Keratinocyte (primary cell): ENCODE data around the gene VOPP1. TPM values are rescaled to one million over a fixed set of nuclear protein-coding genes. Genes with fewer than 3 reads are reported as not detected.

ENCODE experiments used
- DNase-seq: peaks from one replicate; pipeline ENCODE4 v3.0.0-alpha.2; 2011; ENCODE audit warnings: low read depth, missing footprints, low spot score
- FAIRE-seq: peaks from 2 replicates; lab custom pipeline; 2011; peaks lifted over from hg19 to GRCh38; lab: Jason Lieb, UNC
- H2AFZ ChIP-seq: 2 replicates; pipeline ENCODE4 v1.6.0; 2012; ENCODE audit warnings: low read length, control low read depth, inconsistent platforms; ENCODE audit not compliant: control insufficient read depth
- H3K27ac ChIP-seq: 2 replicates; pipeline ENCODE4 v1.5.1; 2011; ENCODE audit warnings: low read length; ENCODE audit not compliant: control insufficient read depth, insufficient read depth
- H3K27me3 ChIP-seq: 3 replicates; pipeline ENCODE4 v1.6.0; 2011; ENCODE audit warnings: low read length; ENCODE audit not compliant: control insufficient read depth, insufficient read depth; ENCODE audit errors: extremely low read depth
- H3K36me3 ChIP-seq, 2 experiments: 2 replicates in 1 of 2; 3 replicates in 1 of 2; pipeline ENCODE4 v1.5.1; 2011; ENCODE audit warnings: low read length in 2 of 2, mild to moderate bottlenecking in 1 of 2; ENCODE audit not compliant: control insufficient read depth in 2 of 2, insufficient read depth in 2 of 2; ENCODE audit errors: extremely low read depth in 1 of 2
- H3K4me1 ChIP-seq: 3 replicates; pipeline ENCODE4 v1.5.1; 2011; ENCODE audit warnings: low read length; ENCODE audit not compliant: control insufficient read depth, insufficient read depth; ENCODE audit errors: extremely low read depth
- H3K4me2 ChIP-seq: 3 replicates; pipeline ENCODE4 v1.6.0; 2011; ENCODE audit warnings: low read depth, low read length; ENCODE audit not compliant: control insufficient read depth, insufficient read depth; ENCODE audit errors: extremely low read depth
- H3K4me3 ChIP-seq, 3 experiments: fragments of 200-600 bp in 1 of 3; sonication (generic) in 1 of 3; 2 replicates in 2 of 3; 3 replicates in 1 of 3; pipeline ENCODE4 v1.5.1; 2011 to 2016; ENCODE audit warnings: low read length in 3 of 3, mild to moderate bottlenecking in 3 of 3, control low read depth in 2 of 3, inconsistent platforms in 1 of 3, low read depth in 1 of 3, mixed read lengths in 1 of 3, mixed run types in 1 of 3, moderate library complexity in 1 of 3; ENCODE audit not compliant: control insufficient read depth in 2 of 3, insufficient read depth in 2 of 3; ENCODE audit errors: extremely low read depth in 1 of 3
- H3K79me2 ChIP-seq: 2 replicates; pipeline ENCODE4 v1.6.0; 2012; ENCODE audit warnings: low read length; ENCODE audit not compliant: control insufficient read depth, insufficient read depth
- H3K9ac ChIP-seq: 3 replicates; pipeline ENCODE4 v1.6.0; 2011; ENCODE audit warnings: low read length; ENCODE audit not compliant: control insufficient read depth, insufficient read depth; ENCODE audit errors: extremely low read depth
- H3K9me1 ChIP-seq: 3 replicates; pipeline ENCODE4 v1.6.0; 2011; ENCODE audit warnings: low read length; ENCODE audit not compliant: control insufficient read depth, insufficient read depth; ENCODE audit errors: extremely low read depth
- H3K9me3 ChIP-seq: 2 replicates; pipeline ENCODE4 v1.5.1; 2012; ENCODE audit warnings: low read depth, low read length; ENCODE audit not compliant: control insufficient read depth
- H4K20me1 ChIP-seq: 3 replicates; pipeline ENCODE4 v1.6.0; 2011; ENCODE audit warnings: low read length; ENCODE audit not compliant: control insufficient read depth, insufficient read depth; ENCODE audit errors: extremely low read depth
- CTCF ChIP-seq, 3 experiments: IDR thresholded peaks in 1 of 3; conservative IDR thresholded peaks in 1 of 3; optimal IDR thresholded peaks in 1 of 3; 2 replicates in 2 of 3; 3 replicates in 1 of 3; pipeline versions ENCODE3 to v1.5.1; 2011; ENCODE audit warnings: low read length in 3 of 3, mild to moderate bottlenecking in 3 of 3, moderate library complexity in 2 of 3, control low read depth in 1 of 3, inconsistent platforms in 1 of 3; ENCODE audit not compliant: insufficient read depth in 2 of 3; ENCODE audit errors: extremely low read depth in 1 of 3
- EZH2 ChIP-seq: IDR thresholded peaks from one replicate; pipeline ENCODE4 v1.6.1; 2012; ENCODE audit warnings: inconsistent platforms, mild to moderate bottlenecking, low read length, moderate library complexity
- dilution Hi-C: fragments of 300-500 bp; cut with MboI; formaldehyde crosslinking; loops from one replicate; pipeline ENCODE4 v1.7.0; 2020; ENCODE audit warnings: low sequenced_read_pairs; ENCODE audit not compliant: extremely low pct_ligation_motif_present
- polyA plus RNA-seq, 5 experiments: library from polyadenylated mRNA; depleted of rRNA in 3 of 5; stranded (reverse) in 3 of 5; stranded (forward) in 1 of 5; unstranded in 1 of 5; fragments of >200 nt; gene quantifications; 1 replicate in 1 of 5; 2 replicates in 3 of 5; 3 replicates in 1 of 5; pipeline versions ENCODE4 v1.2.1 to v1.2.3, GENCODE V29; 2011 to 2012; ENCODE audit warnings: missing spikeins in 2 of 5, low read depth in 1 of 5, low replicate concordance in 1 of 5

Gene VOPP1
- polyA plus RNA-seq, 1 donor (not counting 4 experiments of a cell fraction or from before 2014, with no cell fraction given): 49.2 TPM

GRCh38 chr7:55558962-55559920, 13.1 kb downstream of the VOPP1 start:
- H4K20me1 ChIP-seq: peaks cover 10% of the 10 kb centered on the region
- H3K4me3 ChIP-seq: no peak overlapping the region
- no peaks in the 10 kb centered on the region for H3K9me1 ChIP-seq
- no peaks in the 10 kb centered on the region for H3K9me3 ChIP-seq
- no peak overlapping the region for H3K9ac ChIP-seq
- peaks cover 0 to 2% of the 10 kb centered on the region in 2 experiments for H3K36me3 ChIP-seq
- dilution Hi-C loops: no loop called here
- no peak overlapping the region for H3K4me2 ChIP-seq
- H3K27ac ChIP-seq: no peak overlapping the region
- H3K4me1 ChIP-seq: peaks cover 7% of the 10 kb centered on the region
- H3K79me2 ChIP-seq: peaks cover 95% of the 10 kb centered on the region
- FAIRE-seq (no peak), DNase-seq (no peak)
- no peaks in the 10 kb centered on the region for H3K27me3 ChIP-seq
- H2AFZ ChIP-seq: no peak overlapping the region
- TF ChIP-seq CTCF (optimal IDR thresholded peaks at IDR 0.05 in 1 of 3, IDR thresholded peaks at IDR 0.05 in 1 of 3, conservative IDR thresholded peaks at IDR 0.05 in 1 of 3; ENCODE audit: extremely low read depth in 1 of 3, insufficient read depth in 2 of 3, low read length in 3 of 3) (no peak), EZH2 (no peak)

GRCh38 chr7:55557666-55558188, 14.6 kb downstream of the VOPP1 start:
- dilution Hi-C loops: no loop called here
- no peak overlapping the region for H3K4me2 ChIP-seq
- H3K27ac ChIP-seq: no peak overlapping the region
- H3K27me3 ChIP-seq: no peaks in the 10 kb centered on the region
- peaks cover 5% of the 10 kb centered on the region for H3K4me1 ChIP-seq
- H4K20me1 ChIP-seq: peaks cover 8% of the 10 kb centered on the region
- H3K4me3 ChIP-seq: no peak overlapping the region
- H3K9ac ChIP-seq: no peak overlapping the region
- no peak for TF ChIP-seq EZH2
- no peak for TF ChIP-seq CTCF (optimal IDR thresholded peaks at IDR 0.05 in 1 of 3, IDR thresholded peaks at IDR 0.05 in 1 of 3, conservative IDR thresholded peaks at IDR 0.05 in 1 of 3; ENCODE audit: extremely low read depth in 1 of 3, insufficient read depth in 2 of 3, low read length in 3 of 3)
- DNase-seq (no peak), FAIRE-seq (no peak)
- H3K79me2 ChIP-seq: peaks cover 94% of the 10 kb centered on the region
- H2AFZ ChIP-seq: no peak overlapping the region
- H3K36me3 ChIP-seq: peaks cover 0 to 2% of the 10 kb centered on the region in 2 experiments
- no peaks in the 10 kb centered on the region for H3K9me3 ChIP-seq
- no peaks in the 10 kb centered on the region for H3K9me1 ChIP-seq
